Esophagus (tissue), 2 donors: ENCODE results near the gene MAG. TPM values are rescaled to one million over a fixed set of nuclear protein-coding genes. Genes with fewer than 3 reads are reported as not detected.

Experiments used
- H3K27ac ChIP-seq, 2 donors: one replicate each; pipeline ENCODE4 v1.5.1; 2013; ENCODE audit warnings: low read depth in 2 of 2, mild to moderate bottlenecking in 2 of 2, inconsistent platforms in 1 of 2, low read length in 1 of 2, moderate library complexity in 1 of 2
- H3K27me3 ChIP-seq, 2 donors: one replicate each; pipeline ENCODE4 v1.6.1; 2013; ENCODE audit warnings: low read length in 2 of 2, control low read depth in 1 of 2, mild to moderate bottlenecking in 1 of 2; ENCODE audit not compliant: insufficient read depth in 2 of 2, control insufficient read depth in 1 of 2
- H3K36me3 ChIP-seq, 2 donors: one replicate each; pipeline ENCODE4 v1.6.1; 2013; ENCODE audit warnings: low read length in 1 of 2; ENCODE audit not compliant: control insufficient read depth in 2 of 2, insufficient read depth in 2 of 2
- H3K4me1 ChIP-seq, 2 donors: one replicate each; pipeline ENCODE4 v1.6.1; 2013; ENCODE audit warnings: low read length in 1 of 2; ENCODE audit not compliant: control insufficient read depth in 2 of 2, insufficient read depth in 2 of 2
- H3K4me3 ChIP-seq, 2 donors: one replicate each; pipeline ENCODE4 v1.5.1; 2013; ENCODE audit warnings: low read length in 2 of 2, mild to moderate bottlenecking in 2 of 2, low read depth in 1 of 2, moderate library complexity in 1 of 2
- H3K9me3 ChIP-seq, 2 donors: one replicate each; pipeline ENCODE4 v1.6.1; 2013; ENCODE audit warnings: mild to moderate bottlenecking in 2 of 2, low read depth in 1 of 2, low read length in 1 of 2, moderate library complexity in 1 of 2; ENCODE audit not compliant: control insufficient read depth in 2 of 2, insufficient read depth in 1 of 2
- WGBS, 2 donors: extraction: QIAGEN DNeasy Blood & Tissue Kit; methylation state at CpG; one replicate each; pipeline ENCODE4 v1.1.7; 2013; 5-methylcytosine and 5-hydroxymethylcytosine counted together
- polyA plus RNA-seq, 2 donors: library from polyadenylated mRNA; stranded (reverse); fragments of 200-250 nt; gene quantifications; one replicate each; pipeline ENCODE4 v1.2.3, GENCODE V29; 2013
- donor health status: healthy with polysubstance abuse.
- donor health status: Bipolar disorder and iron deficiency.

The MAG gene
- polyA plus RNA-seq, 2 donors = not detected

- peaks cover 0 to 1% of the 10 kb centered on the region in 2 donors for H3K4me1 ChIP-seq
Observed at GRCh38 chr19:35363001-35363590, 71.1 kb downstream of the MAG start.

More at GRCh38 chr19:35363001-35363590, 71.1 kb downstream of the MAG start:
- Histone ChIP-seq H3K9me3 (no peaks in the 10 kb centered on the region), H3K4me3 (no peak overlapping the region), H3K36me3 (no peaks in the 10 kb centered on the region), H3K27me3 (peaks cover 0 to 2% of the 10 kb centered on the region in 2 donors), H3K27ac (no peak overlapping the region)
- WGBS, 2 donors = 76 to 89% methylated on average over 5 to 11 of the region's 11 CpGs

Other genes starting within 250 kb of the MAG start
- gene FXYD3, start 176.3 kb upstream of the MAG start, polyA plus RNA-seq = 100 to 1,000 TPM; 630 to 697 TPM
- gene LGI4, start 157.1 kb upstream of the MAG start, polyA plus RNA-seq = 1 to 10 TPM; 6.5 to 10.0 TPM
- 10 to 100 TPM; 13.2 to 21.4 TPM for gene FXYD1, start 153.3 kb upstream of the MAG start, polyA plus RNA-seq
- under 1 TPM; 0.09 to 0.14 TPM for gene FXYD7, start 148.9 kb upstream of the MAG start, polyA plus RNA-seq
- gene FXYD5, start 137.4 kb upstream of the MAG start, polyA plus RNA-seq = 10 to 100 TPM; 33.5 to 94.9 TPM
- gene FAM187B, start 63.4 kb upstream of the MAG start, polyA plus RNA-seq = under 1 TPM in 1 of 2 donors, not detected in 1; 0.08 TPM
- gene LSR, start 43.2 kb upstream of the MAG start, polyA plus RNA-seq = 10 to 100 TPM; 39.0 to 63.5 TPM
- gene USF2, start 23.2 kb upstream of the MAG start, polyA plus RNA-seq = 10 to 100 TPM; 74.7 to 97.6 TPM
- gene HAMP, start 9.6 kb upstream of the MAG start, polyA plus RNA-seq = under 1 TPM in 1 of 2 donors, not detected in 1; 0.08 TPM
- 1 to 10 TPM in 1 of 2 donors, under 1 TPM in 1; 0.71 to 1.2 TPM for gene CD22, start 37.0 kb downstream of the MAG start, polyA plus RNA-seq
- not detected for gene FFAR1, start 55.7 kb downstream of the MAG start, polyA plus RNA-seq
- not detected for gene FFAR3, start 66.3 kb downstream of the MAG start, polyA plus RNA-seq
- gene GPR42, start 78.9 kb downstream of the MAG start, polyA plus RNA-seq = not detected
- gene FFAR2, start 156.1 kb downstream of the MAG start, polyA plus RNA-seq = 1 to 10 TPM in 1 of 2 donors, under 1 TPM in 1; 0.59 to 1.4 TPM
- gene KRTDAP, start 198.3 kb downstream of the MAG start, polyA plus RNA-seq = 100 to 1,000 TPM; 109 to 238 TPM
- gene DMKN, start 221.5 kb downstream of the MAG start, polyA plus RNA-seq = 100 to 1,000 TPM; 223 to 315 TPM
- gene SBSN, start 236.2 kb downstream of the MAG start, polyA plus RNA-seq = 1,000 to 10,000 TPM in 1 of 2 donors, 100 to 1,000 TPM in 1; 453 to 1,191 TPM
- gene GAPDHS, start 241.3 kb downstream of the MAG start, polyA plus RNA-seq = not detected